Upper lobe of left lung (tissue), 6 donors: ENCODE results near the gene CACHD1. TPM values are rescaled to one million over a fixed set of nuclear protein-coding genes. Genes with fewer than 3 reads are reported as not detected.

Experiments
- ATAC-seq, 2 donors: fragments of 200-7000 bp; cut with Tn5 transposase; one replicate each; pipeline ENCODE4 v1.9.1; 2022; ENCODE audit warnings: mild to moderate bottlenecking in 2 of 2, moderate library complexity in 2 of 2; ENCODE audit not compliant: low FRiP score in 2 of 2
- DNase-seq, 2 donors: peaks; one replicate each; pipeline ENCODE4 v3.0.0-alpha.2; 2019 to 2020
- H3K27ac ChIP-seq, 4 donors: fragments of 200-600 bp; sonication (generic); one replicate each; pipeline ENCODE4 v1.5.1; 2016 to 2019
- H3K27me3 ChIP-seq, 4 donors: fragments of 200-600 bp; sonication (generic); one replicate each; pipeline ENCODE4 v1.5.1; 2017 to 2019
- H3K36me3 ChIP-seq, 4 donors: fragments of 200-600 bp; sonication (generic); one replicate each; pipeline ENCODE4 v1.5.1; 2016 to 2019
- H3K4me1 ChIP-seq, 4 donors: fragments of 200-600 bp; sonication (generic); one replicate each; pipeline ENCODE4 v1.5.1; 2018 to 2019
- H3K4me3 ChIP-seq, 4 donors: fragments of 200-600 bp; sonication (generic); one replicate each; pipeline ENCODE4 v1.5.1; 2017 to 2019; ENCODE audit warnings: mild to moderate bottlenecking in 2 of 4, moderate library complexity in 1 of 4
- H3K9me3 ChIP-seq, 4 donors: fragments of 200-600 bp; sonication (generic); one replicate each; pipeline ENCODE4 v1.5.1; 2018 to 2019
- CTCF ChIP-seq, 6 experiments: fragments of 450-650 bp in 4 of 6; fragments of 200-600 bp in 2 of 6; sonication (generic) in 2 of 6; IDR thresholded peaks; one replicate each; pipeline ENCODE4 v1.5.1; 2016 to 2019; ENCODE audit warnings: antibody characterized with exemption in 6 of 6
- EP300 ChIP-seq, 4 donors: sonication (generic); formaldehyde crosslinking; IDR thresholded peaks; one replicate each; pipeline ENCODE4 v1.5.1; 2017; ENCODE audit warnings: antibody characterized with exemption in 4 of 4, control low read depth in 2 of 4
- POLR2A ChIP-seq, 4 donors: fragments of 450-650 bp; IDR thresholded peaks; one replicate each; pipeline ENCODE4 v1.5.1; 2016 to 2017; ENCODE audit warnings: antibody characterized with exemption in 4 of 4, mild to moderate bottlenecking in 2 of 4
- POLR2AphosphoS5 ChIP-seq, 2 donors: sonication (generic); formaldehyde crosslinking; IDR thresholded peaks; one replicate each; pipeline ENCODE4 v1.5.1; 2017; ENCODE audit warnings: antibody characterized with exemption in 2 of 2
- WGBS, 2 donors: methylation state at CpG; one replicate each; pipeline ENCODE4 v1.1.5; 2017 to 2018; 5-methylcytosine and 5-hydroxymethylcytosine counted together
- total RNA-seq, 6 donors: library from RNA; depleted of rRNA in 4 of 6; stranded (reverse); fragments of >200 nt in 4 of 6; gene quantifications; one replicate each; pipeline versions ENCODE4 v1.1.0 to v1.2.1, GENCODE V29; 2016 to 2021
- donor health status: DM: no; HTN: no; CAD: no; lungs with moderate emphysema.
- donor health status: DM: no; HTN: yes; CAD: no; lungs with severe emphysema.

CACHD1 gene
- total RNA-seq, 6 donors from 2014 or later: 7.3 to 26.3 (median 22.9) TPM

DNA sequence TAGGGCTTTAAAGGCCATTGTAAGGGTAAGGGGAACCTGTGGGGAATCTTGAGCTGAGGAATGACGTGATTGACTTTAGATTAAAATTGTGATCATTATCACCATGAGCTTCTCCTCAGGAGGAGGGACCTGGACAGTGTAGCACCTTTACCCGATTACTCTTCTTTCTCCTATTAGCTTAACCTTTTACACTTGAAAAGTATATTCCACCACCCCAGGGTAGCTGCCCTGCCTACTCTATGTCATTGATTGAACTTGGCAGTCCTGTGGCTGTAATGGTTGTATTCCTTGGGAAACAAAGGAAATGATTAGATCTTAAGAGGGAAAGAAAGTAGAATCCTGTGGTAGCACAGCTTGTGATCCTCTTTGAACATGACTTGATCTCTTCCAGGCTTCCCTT lies 47.7 kb downstream of the CACHD1 start:
- Histone ChIP-seq H3K36me3 (no peaks in the 10 kb centered on the region), H3K4me3 (no peak overlapping the region), H3K27me3 (no peaks in the 10 kb centered on the region), H3K4me1 (peaks cover 36 to 56% (median 55%) of the 10 kb centered on the region in 4 donors), H3K9me3 (no peaks in the 10 kb centered on the region), H3K27ac (no peak overlapping the region)
- no peak for TF ChIP-seq EP300 (IDR thresholded peaks at IDR 0.05)
- TF ChIP-seq POLR2AphosphoS5 (IDR thresholded peaks at IDR 0.05): no peak
- no peak for TF ChIP-seq CTCF (IDR thresholded peaks at IDR 0.05)
- TF ChIP-seq POLR2A (IDR thresholded peaks at IDR 0.05): no peak
- 90 to 91% methylated on average over 2 of the region's 2 CpGs for WGBS, 2 donors
- ATAC-seq: no peak
- no peak for DNase-seq

- no peak for TF ChIP-seq POLR2AphosphoS5 (IDR thresholded peaks at IDR 0.05)
- no peak for TF ChIP-seq CTCF (IDR thresholded peaks at IDR 0.05)
- no peak for TF ChIP-seq EP300 (IDR thresholded peaks at IDR 0.05)
- no peak for TF ChIP-seq POLR2A (IDR thresholded peaks at IDR 0.05)
- no peaks in the 10 kb centered on the region for H3K36me3 ChIP-seq
- WGBS, 2 donors: 78 to 91% methylated on average over 1 of the region's 1 CpG
- H3K27ac ChIP-seq: no peak overlapping the region
- peaks cover 24 to 45% (median 43%) of the 10 kb centered on the region in 4 donors for H3K4me1 ChIP-seq
- no peak overlapping the region for H3K4me3 ChIP-seq
- H3K27me3 ChIP-seq: no peaks in the 10 kb centered on the region
- no peak for DNase-seq
- ATAC-seq: no peak
- H3K9me3 ChIP-seq: no peaks in the 10 kb centered on the region
Measured at GRCh38 chr1:64518692-64519481, 49.0 kb downstream of the CACHD1 start.

DNA sequence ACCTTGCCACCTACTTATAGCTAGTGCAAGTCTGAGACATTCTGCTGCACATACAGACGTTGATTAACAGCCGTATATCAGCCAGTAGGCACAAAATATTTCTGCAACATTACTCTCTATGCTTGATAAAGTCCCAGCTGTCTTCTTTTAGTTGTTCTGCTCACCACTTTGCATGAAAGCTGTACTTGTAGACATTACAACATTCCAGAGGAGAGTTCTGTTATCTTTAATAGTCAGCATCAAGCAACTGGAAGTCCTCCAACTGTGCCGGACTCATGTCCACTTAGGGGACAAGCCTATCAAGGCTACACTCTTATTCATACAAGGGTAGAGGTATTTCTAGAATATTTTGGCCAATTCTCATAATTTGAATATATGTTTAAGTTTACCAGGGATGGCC lies 50.0 kb downstream of the CACHD1 start:
- Histone ChIP-seq H3K27me3 (no peaks in the 10 kb centered on the region), H3K36me3 (no peaks in the 10 kb centered on the region), H3K4me3 (no peak overlapping the region), H3K4me1 (peaks cover 15 to 40% (median 37%) of the 10 kb centered on the region in 4 donors), H3K9me3 (no peaks in the 10 kb centered on the region), H3K27ac (no peak overlapping the region)
- no peak for DNase-seq
- no peak for ATAC-seq
- WGBS, 2 donors: 54 to 70% methylated on average over 3 of the region's 3 CpGs
- TF ChIP-seq EP300 (IDR thresholded peaks at IDR 0.05) (no peak), CTCF (IDR thresholded peaks at IDR 0.05) (no peak), POLR2AphosphoS5 (IDR thresholded peaks at IDR 0.05) (no peak), POLR2A (IDR thresholded peaks at IDR 0.05) (no peak)

GRCh38 chr1:64522740-64523139 lies 52.8 kb downstream of the CACHD1 start:
- H3K27ac ChIP-seq: no peak overlapping the region
- ATAC-seq (no peak), DNase-seq (no peak)
- TF ChIP-seq POLR2A (IDR thresholded peaks at IDR 0.05): no peak
- TF ChIP-seq CTCF (IDR thresholded peaks at IDR 0.05): no peak
- TF ChIP-seq POLR2AphosphoS5 (IDR thresholded peaks at IDR 0.05): no peak
- TF ChIP-seq EP300 (IDR thresholded peaks at IDR 0.05): no peak
- no peaks in the 10 kb centered on the region for H3K9me3 ChIP-seq
- H3K4me3 ChIP-seq: no peak overlapping the region
- H3K36me3 ChIP-seq: no peaks in the 10 kb centered on the region
- H3K27me3 ChIP-seq: no peaks in the 10 kb centered on the region
- H3K4me1 ChIP-seq: peaks cover 6 to 31% (median 23%) of the 10 kb centered on the region in 4 donors
